ENCODE results near the gene KPNA6. TPM values are rescaled to one million over a fixed set of nuclear protein-coding genes. Genes with fewer than 3 reads are reported as not detected.
A peak's percentile ranks its signal among the peaks of the same experiment; 100 is the strongest.
"Not testable (repeated sequence)": the region's sequence is repeated elsewhere in the genome, so short reads cannot be mapped to it uniquely, and the experiment has no call there.

KPNA6 gene
- total RNA-seq, 1 experiment from 2014 or later, result 40.0 TPM

DNA sequence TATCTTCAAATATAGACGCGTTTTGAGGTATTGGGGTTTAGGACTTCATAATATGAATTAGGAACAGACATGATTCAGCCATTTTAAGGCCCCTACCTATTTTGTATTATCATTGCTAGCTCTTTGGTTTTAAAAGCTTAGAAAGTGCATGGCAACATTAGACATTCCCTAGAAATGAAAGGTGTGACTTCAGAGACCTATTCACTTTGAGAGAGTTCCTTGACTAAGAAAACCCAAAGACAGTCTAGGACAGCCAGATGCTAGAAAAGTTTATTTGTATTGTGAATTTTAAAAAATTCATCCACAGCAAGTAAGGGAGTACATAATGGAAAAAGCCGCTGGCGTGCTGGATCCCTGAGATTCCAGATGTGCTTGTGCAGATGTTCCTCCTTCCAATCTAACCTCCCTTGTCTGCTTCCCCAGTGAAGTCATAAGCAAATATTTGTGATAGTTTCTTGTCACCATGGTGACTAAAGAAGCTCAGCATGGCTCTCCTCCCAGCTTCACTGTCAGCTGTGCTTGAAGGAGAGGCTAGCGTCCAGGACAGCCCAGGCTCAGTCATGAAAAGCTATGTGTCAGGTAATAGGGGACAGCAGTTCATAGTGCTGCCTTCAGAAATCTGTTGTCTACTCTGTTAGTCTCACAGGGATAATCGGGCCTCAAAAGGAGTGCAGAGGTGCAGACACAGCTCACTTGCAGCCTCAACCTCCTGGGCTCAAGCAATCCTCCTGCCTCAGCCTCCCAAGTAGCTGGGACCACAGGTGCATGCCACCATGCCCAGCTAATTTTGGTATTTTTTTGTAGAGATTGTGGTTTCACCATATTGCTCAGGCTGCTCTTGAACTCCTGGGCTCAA, 34.8 kb downstream of the KPNA6 start:
- DNase-seq (ENCODE audit: low read depth), result peak; percentile 45

DNA sequence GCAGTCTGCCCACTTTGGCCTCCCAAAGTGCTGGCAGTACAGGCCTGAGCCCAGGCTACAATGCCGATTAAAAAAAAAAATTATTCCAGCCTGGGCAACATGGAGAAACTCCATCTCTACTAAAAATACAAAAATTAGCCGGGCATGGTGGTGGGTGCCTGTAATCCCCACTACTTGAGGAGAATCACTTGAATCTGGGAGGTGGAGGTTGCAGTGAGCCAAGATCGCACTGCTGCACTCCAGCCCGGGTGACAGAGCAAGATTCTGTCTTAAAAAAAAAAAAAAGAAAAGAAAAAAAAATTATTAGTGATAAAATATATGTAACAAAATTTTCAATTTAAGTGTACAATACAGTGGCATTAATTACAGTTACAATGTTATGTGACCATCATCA, 35.4 kb downstream of the KPNA6 start:
- not testable (repeated sequence) for DNase-seq (ENCODE audit: low read depth)

- DNase-seq (ENCODE audit: low read depth), result no peak
These were observed 36.2 kb downstream of the KPNA6 start for GRCh38 chr1:32144033-32144432.

- not testable (repeated sequence) for DNase-seq (ENCODE audit: low read depth)
These were observed 39.9 kb downstream of the KPNA6 start for GRCh38 chr1:32147799-32148198.

DNA sequence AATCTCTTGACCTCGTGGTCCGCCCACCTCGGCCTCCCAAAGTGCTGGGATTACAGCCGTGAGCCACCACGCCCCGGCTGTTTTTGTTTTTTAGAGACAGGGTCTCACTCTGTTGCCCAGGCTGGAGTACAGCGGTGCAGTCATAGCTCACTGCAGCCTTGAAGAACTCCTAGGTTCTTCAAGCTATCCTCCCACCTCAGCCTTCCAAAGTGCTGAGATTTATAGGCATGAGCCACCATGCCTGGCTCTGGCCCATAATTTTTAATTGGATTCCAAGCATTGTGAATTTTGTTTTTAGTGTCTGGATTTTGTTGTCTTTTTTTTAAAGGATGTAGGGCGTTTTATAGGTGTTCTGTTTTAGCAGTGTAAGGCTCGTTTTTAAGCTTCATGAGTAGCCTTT, 43.0 kb downstream of the KPNA6 start:
- no peak for DNase-seq (ENCODE audit: low read depth)

GRCh38 chr1:32151319-32151787, 43.5 kb downstream of the KPNA6 start:
- peak; percentile 17 for DNase-seq (ENCODE audit: low read depth)

GRCh38 chr1:32159189-32159588, 51.3 kb downstream of the KPNA6 start:
- no peak for DNase-seq (ENCODE audit: low read depth)

GRCh38 chr1:32163405-32163804, 55.5 kb downstream of the KPNA6 start:
- DNase-seq (ENCODE audit: low read depth), result no peak

GRCh38 chr1:32165633-32166032, 57.8 kb downstream of the KPNA6 start:
- DNase-seq (ENCODE audit: low read depth), result not testable (repeated sequence)

- DNase-seq (ENCODE audit: low read depth), result no peak
These were observed 63.1 kb downstream of the KPNA6 start for GRCh38 chr1:32170991-32171390.

- DNase-seq (ENCODE audit: low read depth), result peak; percentile 79
These were observed 64.9 kb downstream of the KPNA6 start for GRCh38 chr1:32172621-32173245.

GRCh38 chr1:32178380-32179192, 70.7 kb downstream of the KPNA6 start:
- no peak for DNase-seq (ENCODE audit: low read depth)

DNA sequence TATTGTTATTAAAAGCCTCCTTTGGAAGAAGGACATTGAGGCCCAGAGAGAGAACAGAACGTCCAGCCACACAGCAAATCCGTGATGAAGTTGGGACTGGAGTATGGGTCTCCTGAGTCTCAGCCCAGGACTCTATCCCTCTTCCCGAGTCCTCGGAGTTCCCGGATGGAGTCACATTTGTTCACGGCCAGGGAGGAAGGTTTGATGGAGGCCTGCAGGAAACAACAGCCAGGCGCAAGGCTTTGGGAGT, 71.3 kb downstream of the KPNA6 start:
- no peak for DNase-seq (ENCODE audit: low read depth)

- peak; percentile 90 for DNase-seq (ENCODE audit: low read depth)
These were observed 71.8 kb downstream of the KPNA6 start, which contains the start of gene TXLNA for GRCh38 chr1:32179443-32180185. Gene TXLNA, plus strand, starts transcription at chr1:32179675. Its CDS starts 671 bp downstream, at chr1:32180346.

- DNase-seq (ENCODE audit: low read depth), result peak; percentile 40
These were observed 72.6 kb downstream of the KPNA6 start for GRCh38 chr1:32180186-32181060.

- DNase-seq (ENCODE audit: low read depth), result no peak
These were observed 73.2 kb downstream of the KPNA6 start for GRCh38 chr1:32181065-32181464.

- no peak for DNase-seq (ENCODE audit: low read depth)
These were observed 73.7 kb downstream of the KPNA6 start for GRCh38 chr1:32181563-32181962.

- DNase-seq (ENCODE audit: low read depth), result no peak
These were observed 74.2 kb downstream of the KPNA6 start for GRCh38 chr1:32182060-32182459.

- DNase-seq (ENCODE audit: low read depth), result no peak
These were observed 76.8 kb downstream of the KPNA6 start for GRCh38 chr1:32184650-32185049.

DNA sequence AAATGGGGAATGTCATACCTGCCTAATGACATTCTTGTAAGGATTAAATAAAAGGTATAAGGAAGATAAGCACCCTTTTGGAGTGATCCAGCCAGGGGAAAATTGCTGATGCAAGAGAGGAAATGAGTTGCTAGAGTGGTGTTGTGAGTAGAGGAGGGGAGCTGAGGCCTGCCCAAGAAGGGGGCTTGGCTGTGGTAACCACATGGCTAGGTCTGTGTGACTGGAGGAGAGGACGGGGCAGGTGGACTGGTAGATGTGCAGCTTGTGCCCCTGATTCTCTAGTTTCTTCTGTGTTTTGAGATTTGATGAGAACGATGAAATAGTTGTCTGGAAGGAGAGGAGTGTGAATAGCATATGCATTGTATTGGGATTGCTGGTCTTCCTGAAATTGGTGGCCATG, 78.2 kb downstream of the KPNA6 start:
- no peak for DNase-seq (ENCODE audit: low read depth)
